GM12892 (cell line): ENCODE data around the gene CREBRF. TPM values are rescaled to one million over a fixed set of nuclear protein-coding genes. Genes with fewer than 3 reads are reported as not detected.
"Not testable (repeated sequence)": the region's sequence is repeated elsewhere in the genome, so short reads cannot be mapped to it uniquely, and the experiment has no call there.

Experiments used
- DNase-seq: peaks from one replicate; pipeline ENCODE4 v3.0.0; 2011; ENCODE audit not compliant: insufficient read length
- FAIRE-seq: peaks from 2 replicates; lab custom pipeline; 2011; peaks lifted over from hg19 to GRCh38; lab: Jason Lieb, UNC
- POLR2A ChIP-seq: IDR thresholded peaks from 2 replicates; pipeline ENCODE4 v1.6.1; 2011; ENCODE audit warnings: low read depth, low read length, control low read depth
- POLR2AphosphoS5 ChIP-seq: IDR thresholded peaks from 2 replicates; pipeline ENCODE4 v1.6.1; 2011; ENCODE audit warnings: low read depth, low read length, control low read depth
- TAF1 ChIP-seq: IDR thresholded peaks from 2 replicates; pipeline ENCODE4 v1.6.1; 2011; ENCODE audit warnings: low read depth, mild to moderate bottlenecking, control low read depth, low read length, borderline replicate concordance
- polyA plus RNA-seq: library from polyadenylated mRNA; unstranded; fragments of >200 nt; gene quantifications from one replicate; pipeline ENCODE4 v1.2.1, GENCODE V29; 2012; ENCODE audit warnings: missing spikeins, inconsistent platforms; ENCODE audit not compliant: missing spikeins

CREBRF gene, protein sequence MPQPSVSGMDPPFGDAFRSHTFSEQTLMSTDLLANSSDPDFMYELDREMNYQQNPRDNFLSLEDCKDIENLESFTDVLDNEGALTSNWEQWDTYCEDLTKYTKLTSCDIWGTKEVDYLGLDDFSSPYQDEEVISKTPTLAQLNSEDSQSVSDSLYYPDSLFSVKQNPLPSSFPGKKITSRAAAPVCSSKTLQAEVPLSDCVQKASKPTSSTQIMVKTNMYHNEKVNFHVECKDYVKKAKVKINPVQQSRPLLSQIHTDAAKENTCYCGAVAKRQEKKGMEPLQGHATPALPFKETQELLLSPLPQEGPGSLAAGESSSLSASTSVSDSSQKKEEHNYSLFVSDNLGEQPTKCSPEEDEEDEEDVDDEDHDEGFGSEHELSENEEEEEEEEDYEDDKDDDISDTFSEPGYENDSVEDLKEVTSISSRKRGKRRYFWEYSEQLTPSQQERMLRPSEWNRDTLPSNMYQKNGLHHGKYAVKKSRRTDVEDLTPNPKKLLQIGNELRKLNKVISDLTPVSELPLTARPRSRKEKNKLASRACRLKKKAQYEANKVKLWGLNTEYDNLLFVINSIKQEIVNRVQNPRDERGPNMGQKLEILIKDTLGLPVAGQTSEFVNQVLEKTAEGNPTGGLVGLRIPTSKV
- 10.9 TPM for polyA plus RNA-seq

DNA sequence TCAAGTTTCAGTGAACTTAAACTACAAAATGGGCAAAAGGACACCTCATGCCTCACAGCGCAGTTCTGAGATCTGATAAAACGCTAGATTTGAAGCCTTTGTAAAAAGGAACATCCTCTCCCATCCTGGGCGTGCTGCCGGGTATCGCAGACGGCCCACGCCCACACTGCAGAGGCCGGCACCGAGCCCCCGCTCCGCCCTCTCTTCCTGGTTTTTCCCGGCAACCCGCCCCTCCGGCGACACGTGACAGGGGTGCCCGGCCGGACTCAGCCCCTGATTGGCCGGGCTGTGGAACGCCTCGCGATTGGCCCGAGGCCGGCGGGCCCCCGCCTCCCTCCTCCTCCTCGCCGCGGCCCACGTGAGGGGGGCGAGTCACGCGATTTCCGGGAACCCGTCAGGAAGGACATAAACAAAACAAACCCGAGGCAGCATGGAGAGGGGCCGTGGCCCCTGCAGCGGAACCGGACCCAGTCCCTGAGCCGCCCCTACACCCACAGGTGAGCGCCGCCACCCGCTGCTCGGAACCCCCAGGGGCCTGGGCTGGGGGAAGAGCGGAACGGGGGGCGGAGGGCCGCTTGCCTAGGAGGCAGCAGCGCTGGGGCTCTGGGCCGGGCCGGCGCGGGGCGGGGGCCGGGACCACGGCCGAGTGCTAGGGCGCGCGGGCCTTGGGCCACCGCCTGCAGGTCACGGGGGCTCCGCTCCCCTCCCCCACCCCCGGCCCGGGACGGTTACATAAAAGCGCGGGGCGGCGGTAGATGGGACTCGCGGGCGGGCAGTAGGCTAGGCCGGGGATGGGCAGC is at the start of gene CREBRF:
Gene CREBRF (plus strand): TSS at position 370 of the 800 bp plus-strand sequence. CDS start 24,424 bp downstream, outside the sequence.
- TF ChIP-seq POLR2A: peak; percentile 83
- peak; percentile 81 for TF ChIP-seq POLR2AphosphoS5
- peak; percentile 24; the same call in 1 of the 2 replicates for TF ChIP-seq TAF1
- peak; percentile 98 for FAIRE-seq
- peak; percentile 90 for DNase-seq

DNA sequence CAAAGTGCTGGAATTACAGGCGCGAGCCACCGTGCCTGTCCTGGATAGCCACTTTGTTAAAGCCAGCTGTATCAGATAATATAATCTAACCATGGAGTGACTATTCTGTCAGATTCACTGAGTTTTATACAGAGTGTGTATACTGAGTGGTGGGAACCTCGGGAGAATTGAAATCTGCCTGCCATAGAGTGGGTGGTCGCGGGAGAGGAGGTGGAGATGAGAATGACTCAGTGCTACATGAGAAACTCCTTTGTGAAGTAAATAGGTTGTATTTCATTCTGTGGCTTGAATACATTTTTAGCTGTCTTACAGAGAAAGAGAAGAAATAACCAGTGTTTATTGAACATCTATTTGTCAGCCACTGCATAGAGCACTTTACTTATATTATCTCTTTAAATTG is 46.1 kb upstream of the CREBRF start:
- TF ChIP-seq POLR2A (no peak), POLR2AphosphoS5 (no peak), TAF1 (no peak)
- FAIRE-seq (no peak), DNase-seq (no peak)

DNA sequence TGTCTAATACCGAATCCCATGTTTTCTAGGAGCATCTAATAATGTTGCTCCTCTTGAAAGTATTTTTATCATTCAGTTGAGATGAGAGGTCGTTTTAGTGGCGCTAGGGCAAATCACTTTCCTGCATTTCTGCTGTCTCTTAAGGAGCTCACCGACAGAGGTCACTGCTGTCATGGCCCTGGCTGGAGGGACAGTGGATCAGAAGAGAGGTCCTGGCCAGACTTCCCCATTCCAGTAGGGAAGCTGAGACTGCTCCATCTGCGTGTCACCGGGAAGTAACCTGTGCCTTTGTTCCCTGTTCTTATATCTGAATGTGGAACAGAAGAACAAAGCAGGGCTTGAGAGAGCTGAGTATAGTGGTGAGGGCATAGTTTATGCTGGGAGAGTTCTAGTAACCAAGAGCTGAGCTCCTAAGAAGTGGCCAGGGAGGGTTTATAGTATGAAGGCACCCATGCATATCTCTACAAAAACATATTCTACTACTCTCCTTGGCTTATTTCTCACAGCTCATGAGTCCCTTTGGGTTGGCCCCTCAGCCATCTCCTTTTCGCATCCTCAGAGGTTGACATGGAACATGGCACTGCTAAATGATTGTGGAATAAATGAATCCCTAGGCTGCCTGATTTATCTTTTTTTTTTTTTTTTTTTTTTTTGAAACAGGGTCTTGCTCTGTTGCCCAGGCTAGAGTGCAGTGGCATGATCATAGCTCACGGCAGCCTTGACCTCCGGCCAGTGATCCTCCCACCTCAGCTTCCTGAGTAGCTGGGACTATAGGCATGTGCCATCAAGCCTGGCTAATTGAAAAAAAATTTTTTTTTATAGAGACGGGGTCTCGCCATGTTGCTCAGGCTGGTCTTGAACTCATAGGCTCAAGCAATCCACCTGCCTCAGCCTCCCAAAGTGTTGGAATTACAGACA is 45.3 kb upstream of the CREBRF start:
- no peak for TF ChIP-seq POLR2AphosphoS5
- no peak for FAIRE-seq
- DNase-seq: no peak

DNA sequence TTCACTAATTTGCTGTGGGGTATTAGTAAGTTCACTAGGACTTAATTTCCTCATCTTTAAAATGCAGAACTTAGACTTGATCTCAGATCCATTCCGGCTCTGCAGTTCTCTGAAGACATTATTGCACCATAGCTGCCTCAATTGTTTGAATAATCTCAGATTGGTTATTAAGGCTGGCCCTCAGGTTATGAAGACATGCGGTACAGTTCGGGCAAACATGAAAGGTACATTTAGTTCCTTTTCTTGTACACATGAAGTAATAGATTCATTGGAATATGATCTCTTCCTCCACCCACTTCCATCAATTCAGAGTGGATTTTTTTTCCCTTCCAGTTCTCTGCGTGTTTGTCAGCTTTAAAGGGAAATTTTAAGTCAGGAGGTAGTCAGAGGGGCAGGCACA is 44.6 kb upstream of the CREBRF start:
- TF ChIP-seq TAF1: no peak
- no peak for TF ChIP-seq POLR2A
- no peak for TF ChIP-seq POLR2AphosphoS5
- DNase-seq (no peak), FAIRE-seq (no peak)

DNA sequence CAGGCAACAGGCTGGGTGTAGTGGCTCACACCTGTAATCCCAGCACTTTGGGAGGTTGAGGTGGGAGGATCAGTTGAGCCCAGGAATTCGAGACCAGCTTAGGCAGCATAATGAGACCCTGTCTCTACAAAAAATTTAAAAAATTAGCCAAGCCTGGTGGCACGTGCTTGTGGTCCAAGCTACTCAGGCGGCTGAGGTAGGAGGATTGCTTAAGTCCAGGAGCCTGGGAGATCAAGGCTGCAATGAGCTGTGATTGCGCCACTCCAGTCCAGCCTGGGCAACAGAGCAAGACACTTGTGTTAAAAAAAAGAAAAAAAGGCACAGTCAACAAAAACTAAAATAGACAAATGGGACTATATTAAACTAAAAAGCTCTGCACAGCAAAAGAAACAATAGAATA is 43.3 kb upstream of the CREBRF start:
- DNase-seq (no peak), FAIRE-seq (no peak)
- TF ChIP-seq POLR2AphosphoS5 (no peak), POLR2A (no peak), TAF1 (no peak)

DNA sequence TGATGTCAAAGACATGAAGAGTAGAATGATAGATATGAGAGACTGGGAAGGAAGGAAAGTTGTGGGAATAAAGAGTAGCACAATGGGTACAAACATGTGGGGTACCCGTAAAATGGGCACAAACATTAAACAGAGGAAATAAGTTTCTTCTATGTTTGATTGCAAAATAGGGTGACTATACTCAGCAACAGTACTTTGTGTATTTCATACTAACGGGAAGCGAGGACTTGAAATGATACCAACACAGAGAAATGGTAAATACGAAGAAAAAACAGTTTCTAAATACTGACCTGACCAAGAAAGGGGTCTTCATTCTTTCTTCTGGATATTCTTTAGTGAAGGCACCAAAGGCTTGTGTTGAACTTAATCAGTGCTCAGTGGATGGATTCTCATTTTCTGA is 41.5 kb upstream of the CREBRF start:
- no peak for FAIRE-seq
- TF ChIP-seq TAF1: no peak
- no peak for TF ChIP-seq POLR2A
- no peak for TF ChIP-seq POLR2AphosphoS5
- DNase-seq: no peak

DNA sequence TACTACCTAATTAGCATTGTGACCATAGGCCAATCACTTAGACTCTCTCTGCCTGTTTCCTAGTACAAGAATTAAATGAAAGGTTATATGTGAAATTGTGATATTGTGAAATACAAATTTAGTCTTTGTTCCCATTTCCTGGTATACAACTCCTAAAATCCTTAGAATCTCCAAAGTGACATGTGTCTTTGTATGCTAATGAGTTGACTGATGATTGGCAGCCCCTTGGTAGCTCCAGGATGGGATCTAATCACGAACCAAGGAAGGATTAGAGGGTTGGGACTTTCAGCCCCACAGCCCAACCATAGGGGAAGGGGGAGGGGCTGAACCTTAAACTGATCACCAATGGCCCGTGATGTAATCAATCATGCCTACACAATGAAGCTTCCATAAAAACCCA is 41.0 kb upstream of the CREBRF start:
- FAIRE-seq (no peak), DNase-seq (no peak)
- TF ChIP-seq POLR2AphosphoS5: no peak
- TF ChIP-seq POLR2A: no peak
- TF ChIP-seq TAF1: no peak

DNA sequence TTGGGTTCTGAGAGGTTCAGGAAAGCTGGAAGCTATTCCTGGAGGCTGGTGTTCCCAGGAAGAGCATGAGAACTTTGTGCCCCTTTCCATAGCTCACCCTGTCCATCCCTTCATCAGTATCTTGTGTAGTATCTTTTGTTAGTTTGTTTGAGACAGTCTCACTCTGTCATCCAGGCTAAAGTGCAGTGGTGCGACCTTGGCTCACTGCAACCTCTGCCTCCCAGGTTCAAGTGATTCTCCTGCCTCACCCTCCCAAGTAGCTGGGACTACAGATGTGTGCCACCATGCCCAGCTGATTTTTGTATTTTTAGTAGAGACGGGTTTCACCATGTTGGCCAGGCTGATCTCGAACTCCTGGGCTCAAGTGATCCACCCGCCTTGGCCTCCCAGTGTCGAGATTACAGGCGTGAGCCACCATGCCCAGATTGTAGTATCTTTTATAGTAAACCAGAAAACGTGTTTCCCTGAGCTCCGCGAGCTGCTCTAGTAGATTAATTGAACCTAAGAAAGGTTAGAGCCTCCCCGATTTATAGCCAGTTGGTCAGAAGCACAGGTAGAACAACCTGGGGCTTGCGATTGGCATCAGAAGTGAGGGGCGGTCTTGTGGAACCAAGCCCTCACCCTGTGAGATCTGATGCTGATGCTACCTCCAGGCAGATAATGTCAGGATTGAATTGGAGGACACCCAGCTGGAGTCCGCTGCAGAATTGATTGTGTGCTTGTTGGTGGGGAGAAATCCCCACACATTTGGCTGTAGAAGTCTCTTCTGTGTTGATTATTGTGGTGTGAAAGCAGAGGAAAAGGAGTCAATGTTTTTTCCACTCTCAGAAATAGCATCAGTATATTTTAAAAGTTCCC is 40.3 kb upstream of the CREBRF start:
- FAIRE-seq (no peak), DNase-seq (no peak)
- no peak for TF ChIP-seq POLR2AphosphoS5
- TF ChIP-seq POLR2A: no peak
- TF ChIP-seq TAF1: no peak

DNA sequence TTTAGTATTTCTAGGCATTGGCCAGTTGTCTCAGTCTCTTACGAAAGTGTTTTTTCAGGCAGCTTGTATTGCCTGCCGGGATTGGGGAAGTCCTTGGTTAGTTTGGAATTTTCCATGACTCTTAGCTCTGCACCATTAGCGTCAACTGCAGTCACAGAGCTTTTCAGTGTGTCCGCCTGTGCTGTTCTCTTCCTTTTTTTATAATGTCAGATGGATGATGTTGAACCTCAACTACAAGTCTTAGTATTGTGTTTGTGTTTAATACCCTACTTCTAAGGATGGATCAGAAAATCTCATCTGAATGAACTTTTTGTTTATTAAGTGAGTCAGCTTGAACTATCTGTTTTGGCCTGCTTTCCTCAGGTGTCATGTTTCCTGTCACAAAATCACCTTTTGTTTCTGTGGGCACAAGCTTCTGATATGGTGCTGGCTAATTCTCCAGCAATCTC is 39.5 kb upstream of the CREBRF start:
- no peak for DNase-seq
- TF ChIP-seq POLR2A (no peak), TAF1 (no peak), POLR2AphosphoS5 (no peak)
- no peak for FAIRE-seq

DNA sequence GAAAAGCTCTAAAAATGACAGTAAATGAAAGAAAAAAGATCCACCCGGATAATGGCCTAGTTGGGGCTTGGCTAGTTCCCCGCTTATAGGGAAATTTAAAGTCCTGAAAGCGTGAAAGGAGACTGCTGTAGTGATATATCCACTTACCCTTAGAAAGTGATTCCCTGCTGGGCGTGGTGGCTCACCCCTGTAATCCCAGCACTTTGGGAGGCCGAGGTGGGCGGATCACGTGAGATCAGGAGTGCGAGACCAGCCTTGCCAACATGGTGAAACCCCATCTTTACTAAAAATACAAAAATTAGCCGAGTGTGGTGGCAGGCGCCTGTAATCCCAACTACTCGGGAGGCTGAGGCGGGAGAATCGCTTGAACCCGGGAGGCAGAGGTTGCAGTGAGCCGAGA is 39.1 kb upstream of the CREBRF start:
- not testable (repeated sequence) for DNase-seq, FAIRE-seq
